Inflammatory macrophage treated with lipopolysaccharide for 1 hour (primary cell): Measurements from ENCODE around the gene PER3.
A peak's percentile ranks its signal among the peaks of the same experiment; 100 is the strongest.

Experiments
- DNase-seq, 2 donors: peaks; one replicate each; pipeline ENCODE4 v3.0.0-alpha.2; 2020 to 2022

PER3 gene

DNA sequence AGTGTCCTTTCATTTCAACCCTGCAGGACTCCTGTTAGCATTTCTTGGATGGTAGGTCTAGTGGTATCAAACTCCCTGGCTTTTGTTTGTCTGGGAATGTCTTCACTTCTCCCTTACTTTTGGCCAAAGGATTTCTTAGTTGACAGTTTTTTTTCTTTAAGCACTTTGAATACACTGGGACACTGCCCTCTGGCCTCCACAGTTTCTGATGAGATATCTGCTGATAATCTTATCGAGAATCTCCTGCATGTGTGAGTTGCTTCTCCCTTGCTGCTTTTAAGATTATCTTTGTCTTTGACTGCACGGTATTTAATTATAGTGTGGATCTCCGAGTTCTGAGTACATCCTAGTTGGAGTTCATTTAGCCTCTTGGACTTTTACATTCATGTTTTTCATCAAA is 55.4 kb downstream of the PER3 start:
- DNase-seq, result no peak

DNA sequence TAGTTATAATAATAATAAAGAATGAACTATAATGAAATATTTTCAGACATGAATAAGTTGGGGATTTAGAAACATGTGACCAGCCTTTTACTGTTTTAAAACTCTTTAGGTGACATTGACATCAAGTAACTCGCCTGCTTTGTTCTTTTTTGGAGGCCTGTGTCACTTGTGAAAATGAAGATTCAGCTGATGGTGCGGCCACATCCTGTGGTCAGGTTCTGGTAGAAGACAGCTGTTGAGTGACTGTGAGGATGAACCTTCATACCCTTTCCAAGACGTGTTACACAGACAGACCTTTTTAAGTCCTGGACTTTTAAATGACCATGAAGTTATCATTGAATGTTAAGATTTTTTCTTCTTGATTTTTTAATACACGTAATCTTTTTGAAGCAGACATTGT is 58.4 kb downstream of the PER3 start:
- DNase-seq, result no peak

DNA sequence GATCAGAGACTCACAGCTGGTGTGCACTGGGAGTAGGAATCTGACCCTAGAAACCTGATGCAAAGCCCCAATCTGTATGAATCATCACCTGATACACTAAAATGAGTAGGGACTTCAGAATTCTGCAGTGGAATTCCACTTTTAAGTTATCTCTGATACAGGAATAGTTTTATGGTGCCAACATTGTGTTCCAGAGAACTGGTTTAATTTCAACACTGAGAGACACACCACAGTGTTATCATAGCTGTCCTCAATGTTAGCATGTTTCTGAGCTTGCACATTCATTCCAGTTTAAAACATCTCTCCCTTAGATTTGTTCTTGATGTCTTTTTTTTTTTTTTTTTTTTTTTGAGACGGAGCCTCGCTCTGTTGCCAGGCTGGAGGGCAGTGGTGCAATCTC is 61.7 kb downstream of the PER3 start:
- DNase-seq, result no peak

DNA sequence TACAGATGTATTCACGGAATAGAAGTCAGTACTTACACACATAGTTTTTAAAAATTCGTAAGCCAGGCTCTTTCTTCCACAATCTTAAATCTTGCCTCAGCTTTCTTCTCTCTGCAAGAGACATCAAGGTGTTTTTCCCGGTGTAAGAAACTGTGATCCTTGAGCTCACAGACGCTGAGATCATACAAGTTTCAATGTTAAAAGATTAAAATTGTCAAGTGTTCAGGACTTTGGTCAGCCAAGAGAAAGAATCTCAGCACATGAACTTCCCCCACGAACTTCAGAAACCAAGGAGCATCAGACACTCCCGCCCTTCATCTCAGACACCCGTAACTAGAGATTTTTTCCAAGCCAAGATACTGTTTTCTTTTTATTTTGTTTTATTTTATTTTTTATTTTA is 62.6 kb downstream of the PER3 start:
- no peak for DNase-seq

DNA sequence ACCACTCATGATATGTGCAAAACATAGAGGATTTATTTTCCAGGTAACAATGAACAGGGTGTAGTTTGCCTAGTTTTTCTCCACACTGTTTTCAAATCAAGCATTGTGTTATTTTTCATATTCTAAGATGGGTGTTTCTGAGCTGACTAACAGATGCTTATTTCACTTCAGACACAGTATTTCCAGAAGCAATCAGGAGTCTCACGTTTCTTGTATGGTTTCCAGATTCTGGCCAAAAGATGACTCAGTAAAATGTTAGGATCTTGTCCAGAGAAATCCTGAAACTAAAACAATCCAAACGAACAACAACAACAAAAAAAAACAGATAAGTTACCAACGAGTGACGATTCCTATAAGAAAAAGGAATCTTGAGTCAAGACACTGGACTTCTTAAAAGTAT is 63.5 kb downstream of the PER3 start:
- DNase-seq, result no peak

DNA sequence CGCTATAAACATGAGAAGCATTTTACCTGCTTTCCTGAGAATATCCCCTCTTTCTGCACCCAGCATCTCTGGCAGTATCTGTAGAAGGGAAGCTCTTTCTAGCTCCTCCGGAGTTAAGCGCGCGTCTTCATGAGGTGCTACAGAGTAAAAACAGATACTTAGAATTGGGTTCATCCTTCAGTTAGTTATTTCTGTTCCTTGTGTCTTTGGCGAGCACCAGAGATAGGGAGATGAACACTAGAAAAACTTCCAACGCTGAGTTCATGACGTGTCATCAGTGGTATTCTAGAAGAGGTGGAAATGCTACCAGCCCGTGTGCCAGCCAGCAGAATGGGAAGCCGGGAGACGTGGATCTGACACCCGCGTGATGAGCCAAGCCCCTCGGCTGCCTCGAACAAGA is 66.7 kb downstream of the PER3 start:
- no peak for DNase-seq

DNA sequence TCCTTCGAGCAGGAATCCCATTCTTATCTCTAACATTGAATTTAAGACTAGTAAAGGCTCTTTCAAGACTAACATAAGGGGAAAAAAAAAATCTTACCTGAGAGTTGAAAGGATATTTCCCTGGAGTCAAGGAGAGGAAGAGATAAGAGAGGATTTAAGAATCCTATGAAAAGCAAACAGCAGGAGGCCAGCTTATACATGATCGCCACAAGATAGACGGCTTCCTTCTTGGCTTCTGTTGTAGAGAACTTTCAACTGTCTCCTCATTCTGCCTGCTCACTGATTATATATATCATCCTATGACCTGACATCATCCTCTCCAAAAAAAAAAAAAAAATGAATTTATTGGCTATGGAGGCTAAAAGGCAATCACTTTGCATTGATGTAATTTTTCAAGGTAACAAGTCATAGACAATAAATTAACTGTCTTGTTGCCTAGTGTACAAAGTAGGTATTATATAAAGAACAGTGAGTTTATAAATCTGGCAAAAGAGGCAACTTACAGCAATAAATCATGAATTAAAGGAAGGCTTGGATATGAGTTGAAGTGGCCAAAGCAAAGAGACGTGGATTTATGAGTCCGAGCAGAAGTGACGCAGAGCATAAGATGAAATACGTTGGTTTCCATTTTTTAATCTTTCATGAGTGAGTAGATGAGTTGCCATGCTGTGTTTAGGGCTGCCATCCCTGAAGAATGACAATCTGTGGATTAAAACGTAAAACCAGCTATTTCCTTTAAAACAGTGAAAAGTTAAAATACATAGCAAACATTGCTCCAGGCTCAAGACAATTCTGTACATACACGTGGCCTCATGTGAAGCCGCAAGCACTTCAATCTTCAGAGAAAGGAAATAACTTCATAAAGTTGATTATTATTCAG is 69.0 kb downstream of the PER3 start, which contains the start of gene UTS2:
TSS of gene UTS2 (minus strand) at position 262 of the 880 bp plus-strand sequence. CDS start at position 200, 62 bp downstream.
- DNase-seq, result no peak

DNA sequence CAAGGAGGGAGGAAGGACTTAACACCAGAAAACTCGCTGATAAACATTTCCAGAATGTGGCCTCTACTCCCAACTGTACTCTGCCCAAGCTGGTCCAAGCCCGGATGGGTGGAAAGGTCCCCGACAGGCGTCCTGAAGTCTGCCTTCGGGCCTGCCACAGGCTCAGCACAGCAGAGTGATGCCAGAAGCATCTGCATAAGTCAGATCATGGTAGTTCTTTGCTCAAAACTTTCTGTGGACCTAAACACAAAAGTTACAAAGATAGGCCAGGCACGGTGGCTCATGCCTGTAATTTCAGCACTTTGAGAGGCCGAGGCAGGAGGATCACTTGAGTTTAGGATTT is 69.6 kb downstream of the PER3 start:
- no peak for DNase-seq

DNA sequence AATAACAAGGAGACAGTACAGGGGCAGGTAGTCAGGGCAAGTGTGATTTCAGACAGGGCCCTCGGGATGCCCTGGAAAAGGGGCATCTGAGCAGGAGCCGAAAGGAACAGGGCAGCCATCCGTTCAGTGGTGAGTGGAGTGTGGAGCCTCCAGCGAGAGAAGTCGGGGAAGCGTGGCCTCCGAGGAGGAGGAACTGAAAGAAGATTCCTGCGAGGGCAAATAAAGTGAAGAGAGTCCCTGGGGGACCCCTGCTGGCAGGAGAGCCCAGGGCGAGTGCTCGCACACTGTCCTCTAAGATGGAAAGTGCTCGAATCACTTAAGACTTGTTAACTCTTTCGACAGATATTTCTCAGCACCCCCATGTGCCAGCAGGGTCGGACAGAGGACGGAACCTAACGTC is 72.3 kb downstream of the PER3 start:
- DNase-seq, result peak; percentile 59 to 61

DNA sequence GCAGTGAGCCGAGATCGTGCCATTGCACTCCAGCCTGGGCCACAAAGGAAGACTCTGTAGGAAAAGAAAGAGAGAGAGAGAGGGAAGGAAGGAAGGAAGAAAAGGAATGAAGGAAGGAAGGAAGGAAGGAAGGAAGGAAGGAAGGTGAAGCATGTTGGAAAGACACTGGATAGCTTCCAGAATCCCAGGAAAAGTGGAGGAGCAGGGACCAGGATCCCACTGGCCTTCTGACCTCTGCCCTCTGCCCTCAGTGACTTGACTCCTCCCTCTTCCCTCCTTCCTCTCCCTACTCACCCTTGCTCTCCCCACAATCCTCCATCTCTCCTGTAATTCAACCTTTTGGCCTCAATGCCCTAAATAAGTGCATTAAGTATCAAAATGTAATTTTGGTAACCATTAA is 72.9 kb downstream of the PER3 start:
- no peak for DNase-seq

DNA sequence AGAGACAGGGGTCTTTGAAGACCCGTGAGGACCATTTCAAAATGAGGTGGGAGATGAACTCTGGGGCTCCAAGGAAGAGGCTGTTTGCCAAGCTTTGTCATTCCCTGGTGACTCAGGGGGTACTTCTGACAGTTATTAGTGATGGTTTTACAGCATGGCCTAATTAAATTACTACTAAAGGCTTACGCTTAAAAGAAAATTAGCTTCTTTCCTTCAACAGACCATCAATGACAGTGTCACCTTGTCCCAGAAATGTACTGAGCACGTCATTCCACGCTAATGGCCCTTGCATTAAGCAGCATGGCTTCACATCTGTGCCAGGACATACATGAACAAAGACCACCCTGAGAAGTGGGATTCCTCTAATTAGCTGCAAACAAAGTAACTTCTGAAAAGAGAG is 73.9 kb downstream of the PER3 start:
- no peak for DNase-seq

DNA sequence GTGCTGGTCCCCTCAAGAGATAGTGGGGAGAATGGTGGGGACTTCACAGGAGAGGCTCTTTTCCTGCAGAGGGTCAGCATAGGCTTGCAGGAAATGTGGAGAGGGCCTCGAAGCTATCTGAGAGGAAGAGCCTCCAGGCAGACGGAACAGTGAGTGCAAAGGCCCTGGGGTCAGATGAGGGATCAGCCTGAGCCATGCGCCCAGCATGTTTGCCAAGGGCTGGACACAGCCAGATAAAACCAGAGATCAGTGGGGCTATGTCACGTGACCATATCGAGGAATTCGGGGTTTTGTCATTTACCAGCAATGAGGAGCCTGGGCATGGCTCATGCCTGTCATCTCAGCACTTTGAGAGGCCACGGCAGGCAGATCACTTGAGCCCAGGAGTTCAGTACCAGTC is 75.3 kb downstream of the PER3 start:
- no peak for DNase-seq

DNA sequence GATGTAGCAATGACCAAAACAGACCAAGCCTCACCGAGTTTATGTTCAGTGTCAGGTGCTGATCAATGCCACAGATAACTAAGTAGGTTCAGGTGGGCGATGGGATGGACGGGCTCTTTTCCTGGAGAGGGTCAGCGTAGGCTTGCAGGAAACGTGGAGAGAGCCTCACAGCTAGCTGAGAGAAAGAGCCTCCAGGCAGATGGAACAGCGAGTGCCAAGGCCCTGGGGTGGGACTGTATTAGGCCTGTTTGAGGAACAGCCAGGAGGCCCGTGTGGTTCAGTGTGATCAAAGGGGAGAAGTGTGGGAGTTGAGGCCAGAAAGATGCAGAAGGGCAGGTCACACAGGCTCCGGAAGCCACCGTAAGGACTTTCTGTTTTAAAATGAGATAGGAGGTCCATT is 76.0 kb downstream of the PER3 start:
- no peak for DNase-seq

DNA sequence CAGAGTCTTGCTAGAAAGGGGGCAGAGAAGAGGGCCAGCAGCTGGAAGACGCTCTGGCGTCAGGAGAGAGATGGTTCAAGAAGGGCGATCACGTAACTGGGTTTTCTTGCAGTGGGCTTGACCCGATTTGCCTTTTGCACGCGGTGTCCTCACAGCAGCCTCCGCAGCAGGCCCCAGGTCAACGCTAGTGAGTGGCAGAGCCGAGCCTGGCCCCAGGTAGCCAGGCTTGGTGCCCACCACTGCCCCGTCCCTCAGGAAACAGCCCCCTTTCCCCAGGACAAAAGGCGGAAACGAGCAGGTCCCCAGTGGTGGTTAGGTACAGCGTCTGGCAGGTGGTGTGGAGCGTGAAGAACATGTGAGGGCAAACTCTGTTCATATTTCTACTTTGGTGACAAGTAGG is 77.4 kb downstream of the PER3 start:
- DNase-seq, result no peak

DNA sequence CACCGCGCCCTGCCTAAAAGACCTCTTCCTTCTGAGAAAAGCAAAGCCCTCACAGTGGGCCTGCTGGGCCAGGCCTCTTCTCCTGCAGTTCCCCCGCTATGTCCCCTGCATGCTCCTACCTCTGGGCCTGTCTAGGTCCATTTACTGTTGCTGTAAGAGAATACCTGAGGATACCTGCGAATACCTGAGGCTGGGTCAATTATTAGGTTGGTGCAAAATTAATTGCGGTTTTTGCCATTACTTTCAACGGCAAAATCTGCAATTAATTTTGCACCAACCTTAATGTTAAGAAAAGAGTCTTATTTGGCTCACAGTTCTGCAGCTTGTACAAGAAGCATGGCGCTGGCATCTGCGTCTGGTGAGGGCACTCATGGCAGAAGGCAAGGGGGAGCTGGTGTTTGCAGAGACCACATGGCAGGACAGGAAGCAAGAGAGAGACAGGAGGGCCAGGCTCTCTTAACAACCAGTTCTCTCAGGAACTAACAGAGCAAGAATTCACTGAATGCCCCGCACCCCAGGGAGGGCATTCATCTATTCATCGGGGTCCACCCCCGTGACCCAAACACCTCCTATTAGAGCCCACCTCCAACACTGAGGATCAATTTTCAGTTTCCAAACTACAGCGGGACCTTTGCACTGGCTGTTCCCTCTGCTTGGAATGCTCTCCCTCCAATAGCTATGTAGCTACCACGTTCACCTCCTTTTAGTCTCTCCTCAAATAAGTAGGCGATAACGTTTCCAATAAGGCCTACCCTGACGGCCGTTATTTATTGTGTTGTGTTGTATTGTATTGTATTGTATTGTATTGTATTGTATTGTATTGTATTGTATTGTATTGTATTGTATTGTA is 78.3 kb downstream of the PER3 start:
- DNase-seq, result no peak

DNA sequence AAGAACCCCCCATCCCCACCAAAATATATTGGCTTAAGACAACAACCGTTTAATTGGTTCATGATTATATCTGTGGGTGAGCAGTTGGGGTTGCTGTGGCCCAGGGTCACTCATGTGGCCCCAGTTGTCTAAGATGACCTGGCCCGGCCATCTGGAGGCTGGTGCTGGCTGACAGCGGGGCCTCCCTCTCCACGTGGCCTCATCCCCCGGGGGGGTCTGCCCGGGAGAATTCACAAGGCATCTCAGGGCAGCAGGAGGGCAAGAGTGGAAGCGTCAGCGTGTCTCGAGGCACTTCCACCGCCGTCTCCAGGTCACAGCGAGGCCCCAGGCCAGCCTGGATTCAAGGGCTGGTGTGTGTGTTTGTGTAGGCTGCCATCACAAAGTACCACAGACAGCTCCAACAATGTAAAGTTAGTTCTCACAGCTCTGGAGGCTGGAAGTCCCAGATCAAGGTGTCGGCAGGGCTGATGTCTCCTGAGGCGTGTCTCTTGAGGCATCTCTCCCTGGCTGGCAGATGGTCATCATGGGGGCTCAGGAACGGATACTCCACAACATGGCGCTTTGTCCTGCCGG is 79.8 kb downstream of the PER3 start:
- DNase-seq, result no peak

DNA sequence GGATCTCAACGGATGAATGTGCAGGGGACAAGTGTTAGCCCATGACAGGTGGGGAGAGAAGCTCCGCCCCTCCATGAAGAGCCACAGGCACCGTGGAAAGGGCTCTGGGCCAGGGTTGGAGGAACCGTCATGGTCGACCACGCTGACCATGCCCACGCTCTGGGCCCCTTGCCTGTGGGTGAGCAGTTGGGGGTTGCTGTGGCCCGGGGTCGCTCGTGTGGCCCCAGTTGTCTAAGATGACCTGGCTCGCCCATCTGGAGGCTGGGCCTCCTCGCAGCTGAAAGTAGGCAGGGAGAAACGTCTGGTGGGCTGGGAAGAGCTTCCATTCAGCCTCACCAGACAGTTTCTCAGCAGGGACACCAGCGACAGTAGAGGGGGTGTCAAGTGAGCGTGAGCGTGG is 81.9 kb downstream of the PER3 start:
- DNase-seq, result no peak

DNA sequence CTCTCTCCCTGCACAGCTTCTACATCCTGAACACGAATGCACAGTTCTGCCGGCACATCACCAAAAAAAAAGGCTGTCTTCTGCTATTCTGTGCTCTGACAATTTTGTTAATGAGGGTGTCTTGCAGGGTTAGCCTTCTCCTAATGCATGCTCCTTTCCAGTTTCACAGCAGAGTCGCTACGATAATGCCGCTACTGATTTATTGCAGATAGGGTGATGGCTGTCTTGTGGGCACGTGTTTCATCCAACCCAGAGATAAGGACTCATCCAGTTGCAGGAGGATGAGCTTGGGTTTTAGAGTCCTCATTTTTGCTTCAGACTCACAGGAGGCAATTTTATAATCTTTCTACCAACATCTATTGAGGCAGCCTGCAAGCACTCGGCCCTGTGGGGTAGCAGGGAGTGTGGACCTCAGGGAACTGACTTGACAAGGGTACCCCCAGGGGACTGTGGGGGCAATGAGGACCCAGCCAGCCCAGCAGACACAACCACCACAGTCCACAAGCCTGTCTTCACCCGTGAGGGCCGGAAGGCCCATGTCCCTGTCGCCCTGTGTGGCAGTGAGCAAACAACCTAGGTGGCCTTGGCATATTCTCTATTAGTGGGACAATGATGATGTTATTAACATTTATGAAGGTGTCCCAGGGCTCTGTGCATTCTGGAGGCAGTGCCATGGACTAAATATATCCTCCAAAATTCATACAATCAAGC is 84.1 kb downstream of the PER3 start:
- DNase-seq, result no peak

DNA sequence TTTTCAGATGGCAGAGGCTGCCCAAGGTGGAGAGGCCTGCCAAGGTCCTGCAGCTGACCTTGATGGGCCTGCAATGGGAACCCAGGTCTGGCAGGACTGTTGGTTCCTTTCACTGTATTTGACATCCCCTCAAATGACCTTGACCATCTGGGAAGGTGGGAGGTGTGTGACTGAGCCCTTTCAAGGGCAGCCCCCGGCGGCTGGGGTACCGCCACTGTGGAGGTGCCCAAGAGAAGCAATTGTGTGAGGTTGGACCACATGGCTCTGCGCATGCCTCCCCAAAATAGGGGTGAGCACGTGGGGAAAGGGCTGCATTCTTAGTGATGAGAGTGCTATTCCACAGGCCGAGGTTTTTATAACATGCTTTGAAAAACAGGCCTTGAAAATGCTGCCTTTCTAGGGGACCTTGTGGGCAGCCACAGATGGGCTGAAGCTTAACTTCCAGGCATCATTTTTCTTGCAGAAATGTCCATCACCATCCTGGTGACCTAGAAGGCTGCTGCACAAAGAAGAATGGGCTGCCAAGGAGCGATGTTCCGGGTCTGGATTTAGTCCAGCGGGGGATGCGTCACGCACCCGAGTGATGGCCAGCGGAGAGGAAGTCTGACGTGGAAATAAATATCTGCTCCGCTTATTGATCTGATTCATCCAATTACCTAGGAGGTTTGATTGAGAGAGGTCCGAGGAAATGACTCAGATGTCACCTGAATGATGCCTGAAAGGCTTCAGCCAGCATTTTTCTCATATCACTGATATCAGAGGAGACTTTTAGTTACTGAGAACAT is 85.2 kb downstream of the PER3 start:
- no peak for DNase-seq

DNA sequence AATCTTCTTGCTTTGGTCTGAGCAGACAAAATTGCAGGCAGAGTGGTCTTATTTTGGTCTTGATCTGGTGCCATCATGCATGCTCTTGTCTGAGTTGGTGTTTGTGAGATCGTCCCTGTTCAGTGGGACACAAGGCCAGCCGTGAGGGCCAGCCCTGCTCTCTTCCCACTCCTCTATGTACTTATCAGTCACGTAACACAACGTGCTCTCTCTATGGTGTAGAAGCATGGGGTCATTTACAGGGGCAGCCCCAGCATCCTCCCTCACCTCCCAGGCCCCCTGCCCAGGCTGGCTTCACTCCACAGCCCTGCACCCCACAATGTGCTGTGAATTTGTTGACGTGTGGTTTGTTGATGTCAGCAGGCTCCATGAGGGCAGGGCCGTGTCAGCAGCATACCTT is 87.0 kb downstream of the PER3 start:
- DNase-seq, result no peak

DNA sequence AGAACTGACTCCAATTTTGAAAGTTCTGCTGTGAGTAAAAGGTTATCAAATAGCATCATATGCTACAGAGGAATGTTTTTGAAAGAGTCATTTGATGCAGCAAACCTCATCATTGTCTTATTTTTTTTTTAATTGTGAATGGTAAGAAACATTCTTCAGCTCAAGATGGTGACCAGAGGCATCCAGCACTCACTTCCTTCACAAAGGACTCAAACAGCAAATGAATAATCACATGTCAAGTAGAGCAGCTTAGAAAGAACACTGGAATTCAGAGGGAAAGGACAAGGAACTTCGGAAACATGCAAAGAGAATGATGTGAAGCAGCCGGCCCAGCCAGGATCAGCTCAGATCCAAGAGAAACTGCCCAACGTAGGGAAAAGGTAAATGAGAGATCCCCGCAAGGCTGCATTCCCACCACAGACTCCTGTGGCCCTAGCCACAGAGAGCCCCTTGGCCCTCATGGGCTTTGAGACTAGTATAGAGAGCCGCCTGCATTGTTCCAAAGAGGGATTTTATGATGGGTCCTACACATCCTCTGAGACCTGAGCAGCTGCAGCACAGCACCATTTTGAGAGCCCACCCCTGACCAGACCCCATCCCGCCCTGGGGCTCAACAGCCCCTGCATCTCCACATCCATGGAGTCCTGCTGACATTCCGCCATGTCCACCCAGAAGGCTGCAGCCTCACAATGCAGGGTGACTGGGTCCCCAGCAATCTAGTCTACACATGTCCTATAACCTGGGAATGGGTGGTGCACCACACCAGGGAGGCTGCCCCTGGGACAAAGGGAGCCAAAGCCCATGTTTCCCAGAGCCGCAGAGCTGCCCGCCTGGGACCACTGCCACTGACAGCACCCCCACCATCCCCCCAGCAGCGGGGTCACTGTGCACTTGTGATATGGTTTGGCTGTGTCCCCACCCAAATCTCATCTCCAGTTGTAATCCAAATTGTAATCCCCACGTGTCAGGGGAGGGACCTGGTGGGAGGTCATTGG is 90.0 kb downstream of the PER3 start:
- DNase-seq, result no peak
